ENCODE results near the gene BLZF1. TPM values are rescaled to one million over a fixed set of nuclear protein-coding genes. Genes with fewer than 3 reads are reported as not detected.

Gene BLZF1
- polyA plus RNA-seq, 2 of the 4 experiments (the other 2 are of a cell fraction): 15.6 to 29.6 TPM

DNA sequence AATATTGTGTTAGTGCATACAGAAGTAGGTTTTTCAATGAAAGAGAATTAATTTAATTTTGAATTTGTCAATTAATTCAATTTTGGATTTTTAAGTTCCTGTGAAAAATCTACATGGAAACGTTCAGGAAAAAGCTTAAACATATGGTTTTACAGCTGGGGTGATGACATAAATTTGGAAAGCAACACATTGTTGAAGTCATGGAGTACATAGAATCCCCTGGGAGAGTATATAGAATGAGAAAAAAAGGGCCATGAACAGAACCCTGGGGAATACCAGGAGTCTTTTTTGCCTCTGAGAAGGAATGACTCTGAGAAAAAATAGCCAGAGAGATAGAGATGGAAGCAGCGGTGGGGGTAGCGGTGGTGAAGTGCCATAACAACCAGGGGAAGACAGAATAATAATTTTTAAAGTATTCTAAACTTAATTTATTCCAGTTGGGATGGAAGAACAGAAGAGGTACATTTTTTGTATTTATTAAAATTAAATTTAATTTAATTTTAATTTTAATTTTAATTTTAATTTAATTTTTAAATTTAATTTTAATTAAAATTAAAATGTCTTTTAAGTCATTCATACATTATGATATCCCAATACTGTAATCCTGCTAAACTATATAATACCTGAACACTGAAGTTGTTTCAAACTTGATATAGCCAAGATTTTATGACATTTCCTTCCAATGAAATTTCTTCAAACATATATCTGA is 49.3 kb upstream of the BLZF1 start (continued):
- TF ChIP-seq, protein P1, sequence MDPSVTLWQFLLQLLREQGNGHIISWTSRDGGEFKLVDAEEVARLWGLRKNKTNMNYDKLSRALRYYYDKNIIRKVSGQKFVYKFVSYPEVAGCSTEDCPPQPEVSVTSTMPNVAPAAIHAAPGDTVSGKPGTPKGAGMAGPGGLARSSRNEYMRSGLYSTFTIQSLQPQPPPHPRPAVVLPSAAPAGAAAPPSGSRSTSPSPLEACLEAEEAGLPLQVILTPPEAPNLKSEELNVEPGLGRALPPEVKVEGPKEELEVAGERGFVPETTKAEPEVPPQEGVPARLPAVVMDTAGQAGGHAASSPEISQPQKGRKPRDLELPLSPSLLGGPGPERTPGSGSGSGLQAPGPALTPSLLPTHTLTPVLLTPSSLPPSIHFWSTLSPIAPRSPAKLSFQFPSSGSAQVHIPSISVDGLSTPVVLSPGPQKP (IDR thresholded peaks at IDR 0.05; ENCODE audit: low read depth, low read length): no peak

DNA sequence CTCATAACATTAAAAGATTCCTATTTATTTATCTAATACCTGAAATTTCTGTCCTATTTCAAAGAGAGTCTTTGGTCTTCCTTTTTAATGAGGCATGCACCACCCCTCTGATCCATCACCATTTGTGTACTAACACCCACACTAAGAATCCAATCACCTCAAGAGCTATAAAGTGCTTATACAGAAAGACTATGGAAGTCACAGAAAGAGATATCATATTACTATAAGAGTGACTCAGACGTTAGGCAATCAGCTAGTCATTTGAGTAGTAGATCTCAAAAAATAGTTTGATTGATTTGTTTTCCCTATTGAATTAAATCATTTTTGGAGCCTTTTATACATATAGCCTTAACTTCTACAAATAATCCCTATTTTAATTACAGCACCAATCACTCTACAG is 46.5 kb upstream of the BLZF1 start:
- DNase-seq (ENCODE audit: low read depth in 1 of 2, low spot score in 1 of 2): peak; percentile 3 to 18
- 0 out of 3 replicates have a peak overlapping the region, but pooled peaks have one; percentile 6 for H3K4me2 ChIP-seq
- peaks cover 23% of the 10 kb centered on the region for H3K4me1 ChIP-seq
- ATAC-seq: peak in 1 of 2 experiments; percentile 36; a peak in 1 of 6 replicates
- ChIA-PET CTCF (interaction anchor here (1.3 kb wide), 1 partner anchor 718 kb away, joined by 3 read pairs; no protein-coding TSS in a partner anchor), POLR2A (interaction anchor here (1.1 kb wide), 1 partner anchor 9 kb away, joined by 3 read pairs; no protein-coding TSS in a partner anchor)
- H3K4me3 ChIP-seq: no peak overlapping the region
- FAIRE-seq: no peak
- no peak overlapping the region for H3K27ac ChIP-seq
- H3K9me3 ChIP-seq: no peaks in the 10 kb centered on the region
- no peak for TF ChIP-seq ZFP36 (IDR thresholded peaks at IDR 0.05; ENCODE audit: borderline replicate concordance, partially characterized antibody)
- TF ChIP-seq NR3C1 (IDR thresholded peaks at IDR 0.05): no peak
- no peak for TF ChIP-seq JUNB (IDR thresholded peaks at IDR 0.05)
- TF ChIP-seq, protein P2, sequence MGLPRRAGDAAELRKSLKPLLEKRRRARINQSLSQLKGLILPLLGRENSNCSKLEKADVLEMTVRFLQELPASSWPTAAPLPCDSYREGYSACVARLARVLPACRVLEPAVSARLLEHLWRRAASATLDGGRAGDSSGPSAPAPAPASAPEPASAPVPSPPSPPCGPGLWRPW (IDR thresholded peaks at IDR 0.05): no peak
- no peak for TF ChIP-seq SMC3 (IDR thresholded peaks at IDR 0.05)
- TF ChIP-seq EP300 (IDR thresholded peaks at IDR 0.05): no peak
- no peak for TF ChIP-seq JUN (IDR thresholded peaks at IDR 0.05)
- 0 out of 2 replicates have a peak, but pooled peaks have one; percentile 27 for TF ChIP-seq FOSL2 (IDR thresholded peaks at IDR 0.05)
- TF ChIP-seq FOSL2 (CRISPR knock-in tag; IDR thresholded peaks at IDR 0.05): peak; percentile 64
- TF ChIP-seq CEBPB (IDR thresholded peaks at IDR 0.05): peak; percentile 55 to 77; a peak in 3 of 4 replicates
- TF ChIP-seq CBX2 (IDR thresholded peaks at IDR 0.05; ENCODE audit: borderline replicate concordance, low read depth): no peak
- no peak for TF ChIP-seq CHD4 (IDR thresholded peaks at IDR 0.05; ENCODE audit: borderline replicate concordance)
- no peak for TF ChIP-seq RCOR1 (IDR thresholded peaks at IDR 0.05; ENCODE audit: low read depth, low read length)
- WGBS (ENCODE audit: missing lambda C conversion rate): 48% methylated on average over 1 of the region's 1 CpG

DNA sequence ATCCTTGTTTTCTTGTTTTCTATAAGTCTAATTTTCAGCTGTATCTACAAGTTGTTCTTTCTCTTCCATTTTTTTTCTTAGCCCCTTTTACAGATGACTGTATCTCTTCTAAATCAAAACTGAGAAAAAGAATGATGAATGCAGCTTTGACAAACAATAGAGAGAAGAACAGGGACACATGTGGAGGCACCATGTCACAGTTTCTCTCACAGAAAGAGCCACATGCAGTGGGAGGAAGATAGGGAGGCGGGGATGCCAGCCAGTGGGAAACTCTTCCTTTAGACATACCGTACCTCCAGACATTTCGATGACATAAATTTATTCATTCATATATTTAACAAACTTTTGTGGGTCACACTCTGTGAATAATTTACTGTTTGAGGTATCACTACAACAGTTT is 45.9 kb upstream of the BLZF1 start:
- FAIRE-seq (no peak), DNase-seq (ENCODE audit: low read depth in 1 of 2, low spot score in 1 of 2) (no peak), ATAC-seq (no peak)
- no peaks in the 10 kb centered on the region for H3K9me3 ChIP-seq
- no peak overlapping the region for H3K27ac ChIP-seq
- WGBS (ENCODE audit: missing lambda C conversion rate): 95% methylated on average over 3 of the region's 3 CpGs
- no peak overlapping the region for H3K4me3 ChIP-seq
- ChIA-PET CTCF (interaction anchor here (1.3 kb wide), 1 partner anchor 719 kb away, joined by 3 read pairs; no protein-coding TSS in a partner anchor), POLR2A (interaction anchor here (1.1 kb wide), 1 partner anchor 10 kb away, joined by 3 read pairs; no protein-coding TSS in a partner anchor)
- H3K4me1 ChIP-seq: peaks cover 29% of the 10 kb centered on the region
- H3K4me2 ChIP-seq: no peak overlapping the region
- TF ChIP-seq POLR2A (IDR thresholded peaks at IDR 0.05; ENCODE audit: low read length) (no peak), TP53 (CRISPR knock-in tag; IDR thresholded peaks at IDR 0.05) (no peak), HOXB5 (CRISPR knock-in tag; IDR thresholded peaks at IDR 0.05) (no peak), HDAC2 (IDR thresholded peaks at IDR 0.05) (no peak), MYC (IDR thresholded peaks at IDR 0.05; ENCODE audit: borderline replicate concordance, low read length) (no peak), RAD21 (conservative IDR thresholded peaks at IDR 0.05 in 1 of 2, IDR thresholded peaks at IDR 0.05 in 1 of 2) (no peak), CHD2 (IDR thresholded peaks at IDR 0.05; ENCODE audit: low read length, partially characterized antibody) (no peak), JUN (IDR thresholded peaks at IDR 0.05) (no peak), ZSCAN20 (CRISPR knock-in tag; IDR thresholded peaks at IDR 0.05) (no peak), HEYL (CRISPR knock-in tag; IDR thresholded peaks at IDR 0.05) (no peak), BHLHE40 (IDR thresholded peaks at IDR 0.05; ENCODE audit: low read depth, low read length) (no peak), POLR2AphosphoS2 (conservative IDR thresholded peaks at IDR 0.05; ENCODE audit: low read length) (no peak), CHD4 (IDR thresholded peaks at IDR 0.05; ENCODE audit: borderline replicate concordance) (no peak), EP300 (IDR thresholded peaks at IDR 0.05) (no peak), CBX8 (IDR thresholded peaks at IDR 0.05) (no peak), HOXB13 (CRISPR knock-in tag; IDR thresholded peaks at IDR 0.05; ENCODE audit: low read depth) (no peak), NFE2L2 (conservative IDR thresholded peaks at IDR 0.05; ENCODE audit: low read length) (no peak)
- TF ChIP-seq, protein P3, sequence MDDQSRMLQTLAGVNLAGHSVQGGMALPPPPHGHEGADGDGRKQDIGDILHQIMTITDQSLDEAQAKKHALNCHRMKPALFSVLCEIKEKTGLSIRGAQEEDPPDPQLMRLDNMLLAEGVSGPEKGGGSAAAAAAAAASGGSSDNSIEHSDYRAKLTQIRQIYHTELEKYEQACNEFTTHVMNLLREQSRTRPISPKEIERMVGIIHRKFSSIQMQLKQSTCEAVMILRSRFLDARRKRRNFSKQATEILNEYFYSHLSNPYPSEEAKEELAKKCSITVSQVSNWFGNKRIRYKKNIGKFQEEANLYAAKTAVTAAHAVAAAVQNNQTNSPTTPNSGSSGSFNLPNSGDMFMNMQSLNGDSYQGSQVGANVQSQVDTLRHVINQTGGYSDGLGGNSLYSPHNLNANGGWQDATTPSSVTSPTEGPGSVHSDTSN (IDR thresholded peaks at IDR 0.05): no peak
- TF ChIP-seq, protein P4, sequence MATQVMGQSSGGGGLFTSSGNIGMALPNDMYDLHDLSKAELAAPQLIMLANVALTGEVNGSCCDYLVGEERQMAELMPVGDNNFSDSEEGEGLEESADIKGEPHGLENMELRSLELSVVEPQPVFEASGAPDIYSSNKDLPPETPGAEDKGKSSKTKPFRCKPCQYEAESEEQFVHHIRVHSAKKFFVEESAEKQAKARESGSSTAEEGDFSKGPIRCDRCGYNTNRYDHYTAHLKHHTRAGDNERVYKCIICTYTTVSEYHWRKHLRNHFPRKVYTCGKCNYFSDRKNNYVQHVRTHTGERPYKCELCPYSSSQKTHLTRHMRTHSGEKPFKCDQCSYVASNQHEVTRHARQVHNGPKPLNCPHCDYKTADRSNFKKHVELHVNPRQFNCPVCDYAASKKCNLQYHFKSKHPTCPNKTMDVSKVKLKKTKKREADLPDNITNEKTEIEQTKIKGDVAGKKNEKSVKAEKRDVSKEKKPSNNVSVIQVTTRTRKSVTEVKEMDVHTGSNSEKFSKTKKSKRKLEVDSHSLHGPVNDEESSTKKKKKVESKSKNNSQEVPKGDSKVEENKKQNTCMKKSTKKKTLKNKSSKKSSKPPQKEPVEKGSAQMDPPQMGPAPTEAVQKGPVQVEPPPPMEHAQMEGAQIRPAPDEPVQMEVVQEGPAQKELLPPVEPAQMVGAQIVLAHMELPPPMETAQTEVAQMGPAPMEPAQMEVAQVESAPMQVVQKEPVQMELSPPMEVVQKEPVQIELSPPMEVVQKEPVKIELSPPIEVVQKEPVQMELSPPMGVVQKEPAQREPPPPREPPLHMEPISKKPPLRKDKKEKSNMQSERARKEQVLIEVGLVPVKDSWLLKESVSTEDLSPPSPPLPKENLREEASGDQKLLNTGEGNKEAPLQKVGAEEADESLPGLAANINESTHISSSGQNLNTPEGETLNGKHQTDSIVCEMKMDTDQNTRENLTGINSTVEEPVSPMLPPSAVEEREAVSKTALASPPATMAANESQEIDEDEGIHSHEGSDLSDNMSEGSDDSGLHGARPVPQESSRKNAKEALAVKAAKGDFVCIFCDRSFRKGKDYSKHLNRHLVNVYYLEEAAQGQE (IDR thresholded peaks at IDR 0.05): no peak
